Body of pancreas (tissue), 4 donors: ENCODE measurements around the gene ITPR2. TPM values are rescaled to one million over a fixed set of nuclear protein-coding genes. Genes with fewer than 3 reads are reported as not detected.

ENCODE experiments used
- ATAC-seq: fragments of 150-250 bp; one replicate; pipeline ENCODE4 v1.9.1; 2016
- DNase-seq, 4 donors: peaks; one replicate each; pipeline ENCODE4 v3.0.0-alpha.2; 2019
- H3K27ac ChIP-seq, 4 donors: fragments of 200-600 bp; sonication (generic); 1 replicate in 3 of 4; 2 replicates in 1 of 4; pipeline versions ENCODE4 v1.5.1 to v1.6.1; 2016 to 2019; ENCODE audit warnings: mild to moderate bottlenecking in 1 of 4, mixed read lengths in 1 of 4, moderate library complexity in 1 of 4
- H3K27me3 ChIP-seq, 2 donors: fragments of 200-600 bp; sonication (generic); one replicate each; pipeline ENCODE4 v1.6.0; 2016; ENCODE audit warnings: mild to moderate bottlenecking in 1 of 2
- H3K36me3 ChIP-seq, 2 donors: fragments of 200-600 bp; sonication (generic); replicated peaks in 1 of 2; 2 replicates each; pipeline ENCODE4 v1.5.1; 2016; ENCODE audit warnings: low read depth in 2 of 2; ENCODE audit not compliant: insufficient read depth in 1 of 2
- H3K4me1 ChIP-seq: fragments of 200-600 bp; sonication (generic); one replicate; pipeline ENCODE4 v1.6.0; 2016
- H3K4me3 ChIP-seq, 2 donors: fragments of 200-600 bp; sonication (generic); 1 replicate in 1 of 2; 2 replicates in 1 of 2; pipeline ENCODE4 v1.5.1; 2016 to 2019
- H3K9me3 ChIP-seq, 3 donors: fragments of 200-600 bp; sonication (generic); 1 replicate in 2 of 3; 2 replicates in 1 of 3; pipeline ENCODE4 v1.5.1; 2016
- CTCF ChIP-seq, 7 experiments: fragments of 450-650 bp in 4 of 7; fragments of 200-600 bp in 3 of 7; sonication (generic) in 3 of 7; IDR thresholded peaks; one replicate each; pipeline ENCODE4 v1.5.1; 2016 to 2019; ENCODE audit warnings: antibody characterized with exemption in 7 of 7
- POLR2A ChIP-seq, 3 donors: fragments of 450-650 bp; IDR thresholded peaks; one replicate each; pipeline ENCODE4 v1.6.1; 2016; ENCODE audit warnings: antibody characterized with exemption in 3 of 3, mild to moderate bottlenecking in 2 of 3
- WGBS, 2 donors: methylation state at CpG; one replicate each; pipeline ENCODE4 v1.1.5; 2017; 5-methylcytosine and 5-hydroxymethylcytosine counted together
- intact Hi-C: fragments of 100-400 bp; cut with DNase I; formaldehyde crosslinking; loops from one replicate; pipeline ENCODE4 v1.15.1; 2023
- total RNA-seq, 2 donors: library from RNA; depleted of rRNA; stranded (reverse); fragments of >200 nt; gene quantifications; one replicate each; pipeline ENCODE4 v1.1.0, GENCODE V29; 2016

Gene ITPR2
- total RNA-seq, 2 donors from 2014 or later, result 37.4 to 92.9 TPM

- no peak for ATAC-seq
- Histone ChIP-seq H3K36me3 (no peaks in the 10 kb centered on the region), H3K4me3 (no peak overlapping the region), H3K27me3 (no peaks in the 10 kb centered on the region), H3K9me3 (no peaks in the 10 kb centered on the region), H3K27ac (no peak overlapping the region), H3K4me1 (peaks cover 22% of the 10 kb centered on the region)
- no peak for TF ChIP-seq POLR2A (IDR thresholded peaks at IDR 0.05)
- TF ChIP-seq CTCF (IDR thresholded peaks at IDR 0.05), result peak; percentile 19 to 60 (median 54)
- DNase-seq, result no peak
- intact Hi-C loops, result no loop called here
- WGBS, 2 donors, result 37 to 42% methylated on average over 1 of the region's 1 CpG
These were observed 131.3 kb downstream of the ITPR2 start for GRCh38 chr12:26701604-26702215.

DNA sequence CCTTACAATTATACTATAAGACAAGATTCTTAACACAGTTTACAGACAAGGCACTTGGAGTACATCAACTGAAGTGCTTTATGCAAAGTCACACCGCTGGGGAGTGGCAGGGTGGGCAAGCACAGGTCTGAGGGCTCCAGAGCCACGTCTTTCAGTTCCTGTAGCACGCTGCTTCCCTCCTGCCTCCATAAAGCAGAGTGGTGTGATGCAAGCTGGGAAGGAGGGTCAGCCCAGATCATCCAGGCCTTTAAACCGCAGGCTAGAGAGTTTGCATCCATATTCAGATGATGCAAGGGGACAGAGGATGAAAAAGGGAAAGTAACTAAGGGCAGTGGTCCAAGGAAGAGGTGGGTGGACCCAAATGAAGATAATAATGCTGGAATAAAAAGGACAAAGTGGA, 132.6 kb downstream of the ITPR2 start:
- intact Hi-C loops, result no loop called here
- no peak for ATAC-seq
- no peak for DNase-seq
- H3K36me3 ChIP-seq, result no peaks in the 10 kb centered on the region
- H3K27ac ChIP-seq, result no peak overlapping the region
- peaks cover 21% of the 10 kb centered on the region for H3K4me1 ChIP-seq
- 87 to 95% methylated on average over 4 of the region's 4 CpGs for WGBS, 2 donors
- H3K4me3 ChIP-seq, result no peak overlapping the region
- TF ChIP-seq CTCF (IDR thresholded peaks at IDR 0.05) (no peak), POLR2A (IDR thresholded peaks at IDR 0.05) (no peak)
- no peaks in the 10 kb centered on the region for H3K9me3 ChIP-seq
- H3K27me3 ChIP-seq, result no peaks in the 10 kb centered on the region

DNA sequence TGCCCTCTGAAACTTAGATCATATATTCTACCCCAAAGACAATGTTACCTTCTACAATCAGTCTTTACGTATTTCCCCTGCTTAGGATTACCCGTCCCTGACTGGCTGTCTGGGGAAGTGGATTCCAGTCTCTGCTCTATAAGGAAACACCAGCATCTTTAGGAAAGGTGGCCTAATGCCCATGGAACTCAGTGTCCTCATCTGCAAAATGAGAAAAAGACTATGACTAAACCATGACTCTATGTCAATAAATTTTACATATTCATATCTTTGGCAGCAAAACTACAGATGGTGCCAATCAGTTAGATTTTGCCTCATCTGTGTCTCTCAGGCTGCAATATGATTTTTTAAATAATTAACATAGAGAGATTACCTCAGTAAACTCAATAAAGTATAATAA, 133.8 kb downstream of the ITPR2 start:
- 86 to 94% methylated on average over 2 of the region's 2 CpGs for WGBS, 2 donors
- Histone ChIP-seq H3K4me3 (no peak overlapping the region), H3K36me3 (no peaks in the 10 kb centered on the region), H3K4me1 (peaks cover 9% of the 10 kb centered on the region), H3K27ac (no peak overlapping the region), H3K27me3 (no peaks in the 10 kb centered on the region), H3K9me3 (no peaks in the 10 kb centered on the region)
- TF ChIP-seq CTCF (IDR thresholded peaks at IDR 0.05), result no peak
- no peak for ATAC-seq
- no peak for DNase-seq
- intact Hi-C loops, result no loop called here

DNA sequence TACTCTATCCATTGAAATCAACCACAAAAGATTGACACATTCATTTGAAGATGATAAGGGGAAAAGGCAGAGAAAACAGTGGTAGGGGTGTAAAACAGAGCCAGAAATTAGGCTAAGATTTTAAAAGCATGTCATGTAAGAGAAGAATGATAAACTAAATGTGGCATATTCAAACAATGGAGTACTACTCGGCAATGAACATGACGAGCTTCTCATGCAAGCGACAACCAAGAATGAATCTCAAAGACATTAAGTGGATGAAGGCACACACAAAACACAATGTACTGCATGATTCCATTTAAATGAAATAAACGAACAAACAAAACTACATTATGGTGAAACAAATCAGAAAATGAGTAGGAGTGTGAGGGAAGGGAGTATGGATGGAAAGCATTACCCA, 134.8 kb downstream of the ITPR2 start:
- H3K27me3 ChIP-seq, result no peaks in the 10 kb centered on the region
- intact Hi-C loops, result no loop called here
- H3K27ac ChIP-seq, result no peak overlapping the region
- DNase-seq (no peak), ATAC-seq (no peak)
- no peak for TF ChIP-seq CTCF (IDR thresholded peaks at IDR 0.05)
- no peak for TF ChIP-seq POLR2A (IDR thresholded peaks at IDR 0.05)
- H3K4me1 ChIP-seq, result no peaks in the 10 kb centered on the region
- H3K36me3 ChIP-seq, result no peaks in the 10 kb centered on the region
- H3K4me3 ChIP-seq, result no peak overlapping the region
- 97% methylated on average over 4 of the region's 4 CpGs for WGBS, 2 donors
- H3K9me3 ChIP-seq, result no peaks in the 10 kb centered on the region

DNA sequence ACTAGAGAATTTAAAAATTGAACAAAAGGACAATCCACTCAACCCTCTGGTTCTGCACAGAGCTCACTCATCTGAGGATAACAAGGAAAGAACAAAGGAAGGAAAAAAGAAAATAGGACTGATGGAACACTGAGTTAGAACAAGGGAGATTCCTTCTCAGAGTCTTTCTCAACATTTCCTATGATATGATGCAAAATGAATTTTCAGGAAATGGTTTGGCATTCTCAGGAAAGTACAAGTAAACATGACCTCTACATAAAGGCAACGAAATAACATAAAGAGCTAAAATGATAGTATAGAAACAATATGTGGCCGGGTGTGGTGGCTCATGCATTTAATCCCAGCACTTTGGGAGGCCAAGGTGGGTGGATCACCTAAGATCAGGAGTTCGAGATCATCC, 135.8 kb downstream of the ITPR2 start:
- DNase-seq, result no peak
- H3K27me3 ChIP-seq, result no peaks in the 10 kb centered on the region
- no peak overlapping the region for H3K4me3 ChIP-seq
- TF ChIP-seq CTCF (IDR thresholded peaks at IDR 0.05) (no peak), POLR2A (IDR thresholded peaks at IDR 0.05) (no peak)
- no peak overlapping the region for H3K27ac ChIP-seq
- no peaks in the 10 kb centered on the region for H3K4me1 ChIP-seq
- intact Hi-C loops, result no loop called here
- ATAC-seq, result no peak
- 82 to 93% methylated on average over 3 of the region's 3 CpGs for WGBS, 2 donors
- H3K36me3 ChIP-seq, result no peaks in the 10 kb centered on the region
- no peaks in the 10 kb centered on the region for H3K9me3 ChIP-seq
